KG1 (cell line): Measurements from ENCODE around the gene ASB10.

ENCODE experiments used
- DNase-seq: peaks from one replicate; lab custom pipeline; 2025; lab: John Stamatoyannopoulos, UW

Gene ASB10

GRCh38 chr7:151186640-151187408 is at the start of gene ASB10:
Gene ASB10 (minus strand): TSS chr7:151187250. CDS start chr7:151187130, 120 bp downstream.
- no peak for DNase-seq

GRCh38 chr7:151236406-151236805 is 49.4 kb upstream of the ASB10 start:
- no peak for DNase-seq

GRCh38 chr7:151235091-151235787 is 48.2 kb upstream of the ASB10 start:
- DNase-seq: no peak

GRCh38 chr7:151233804-151234203 is 46.8 kb upstream of the ASB10 start:
- DNase-seq: no peak

GRCh38 chr7:151232917-151233701 is 46.1 kb upstream of the ASB10 start:
- peak; percentile 45 for DNase-seq

- DNase-seq: peak; percentile 54
Observed at GRCh38 chr7:151232091-151232916, 45.3 kb upstream of the ASB10 start, which contains the start of gene CHPF2. Gene CHPF2 (plus strand): TSS chr7:151232483. CDS start chr7:151234012, 1,529 bp downstream.

GRCh38 chr7:151231080-151231479 is 44.0 kb upstream of the ASB10 start:
- no peak for DNase-seq

GRCh38 chr7:151229249-151229648 is 42.2 kb upstream of the ASB10 start:
- DNase-seq: no peak

GRCh38 chr7:151228024-151228866 is 41.2 kb upstream of the ASB10 start:
- no peak for DNase-seq

GRCh38 chr7:151226875-151227782 is 40.1 kb upstream of the ASB10 start, which contains the start of gene ABCF2:
Gene ABCF2 (minus strand): TSS chr7:151227205. CDS start chr7:151226458, 747 bp downstream.
- peak; percentile 97 for DNase-seq

- DNase-seq: no peak
Observed at GRCh38 chr7:151226560-151226874, 39.5 kb upstream of the ASB10 start.

- no peak for DNase-seq
Observed at GRCh38 chr7:151225948-151226510, 39.0 kb upstream of the ASB10 start.

- no peak for DNase-seq
Observed at GRCh38 chr7:151223728-151224127, 36.7 kb upstream of the ASB10 start.

- no peak for DNase-seq
Observed at GRCh38 chr7:151218170-151218569, 31.1 kb upstream of the ASB10 start.

- no peak for DNase-seq
Observed at GRCh38 chr7:151215396-151215795, 28.3 kb upstream of the ASB10 start.

GRCh38 chr7:151213826-151214225 is 26.8 kb upstream of the ASB10 start:
- no peak for DNase-seq

- DNase-seq: no peak
Observed at GRCh38 chr7:151212626-151213025, 25.6 kb upstream of the ASB10 start.

- no peak for DNase-seq
Observed at GRCh38 chr7:151211155-151211772, 24.2 kb upstream of the ASB10 start.
